Sigmoid colon (tissue), 7 donors: ENCODE measurements around the gene SERTM1. TPM values are rescaled to one million over a fixed set of nuclear protein-coding genes. Genes with fewer than 3 reads are reported as not detected.

Experiments used
- DNase-seq: peaks from one replicate; pipeline ENCODE4 v3.0.0-alpha.2; 2019
- H3K27ac ChIP-seq, 4 donors: fragments of 200-600 bp; sonication (generic); one replicate each; pipeline ENCODE4 v1.5.1; 2016 to 2019; ENCODE audit warnings: mild to moderate bottlenecking in 1 of 4
- H3K27me3 ChIP-seq, 3 donors: fragments of 200-600 bp; sonication (generic); one replicate each; pipeline ENCODE4 v1.5.1; 2019; ENCODE audit warnings: mild to moderate bottlenecking in 1 of 3
- H3K36me3 ChIP-seq, 4 donors: fragments of 200-600 bp; sonication (generic); one replicate each; pipeline ENCODE4 v1.5.1; 2016 to 2019
- H3K4me1 ChIP-seq, 4 donors: fragments of 200-600 bp; sonication (generic); one replicate each; pipeline ENCODE4 v1.5.1; 2017 to 2019
- H3K4me3 ChIP-seq, 4 donors: fragments of 200-600 bp; sonication (generic); one replicate each; pipeline ENCODE4 v1.5.1; 2017 to 2019; ENCODE audit warnings: mild to moderate bottlenecking in 2 of 4, moderate library complexity in 1 of 4
- H3K9me3 ChIP-seq, 4 donors: fragments of 200-600 bp in 3 of 4; sonication (generic) in 3 of 4; one replicate each; pipeline versions ENCODE4 v1.5.1 to v1.6.1; 2013 to 2019
- EP300 ChIP-seq, 4 donors: sonication (generic); formaldehyde crosslinking; IDR thresholded peaks; one replicate each; pipeline ENCODE4 v1.6.1; 2017; ENCODE audit warnings: antibody characterized with exemption in 4 of 4
- POLR2A ChIP-seq, 2 donors: fragments of 450-650 bp; IDR thresholded peaks; one replicate each; pipeline ENCODE4 v1.6.1; 2016; ENCODE audit warnings: antibody characterized with exemption in 2 of 2, mild to moderate bottlenecking in 2 of 2, moderate library complexity in 2 of 2
- POLR2AphosphoS5 ChIP-seq, 4 donors: sonication (generic); formaldehyde crosslinking; IDR thresholded peaks; one replicate each; pipeline ENCODE4 v1.6.1; 2017; ENCODE audit warnings: antibody characterized with exemption in 4 of 4
- WGBS, 2 donors: extraction: QIAGEN DNeasy Blood & Tissue Kit; methylation state at CpG; one replicate each; pipeline ENCODE4 v1.1.7; 2013; 5-methylcytosine and 5-hydroxymethylcytosine counted together
- intact Hi-C: fragments of 100-400 bp; cut with DNase I; formaldehyde crosslinking; loops from one replicate; pipeline ENCODE4 v1.15.1; 2023
- polyA plus RNA-seq, 3 donors: library from polyadenylated mRNA; stranded (reverse); fragments of 200-250 nt; gene quantifications; one replicate each; pipeline ENCODE4 v1.2.3, GENCODE V29; 2013
- total RNA-seq, 4 donors: library from RNA; depleted of rRNA; stranded (reverse); fragments of >200 nt; gene quantifications; one replicate each; pipeline ENCODE4 v1.1.0, GENCODE V29; 2016
- TF ChIP-seq, protein P1 (sequence below), 4 experiments: fragments of 450-650 bp in 3 of 4; fragments of 200-600 bp in 1 of 4; IDR thresholded peaks; one replicate each; pipeline ENCODE4 v1.5.1; 2016 to 2019; ENCODE audit warnings: antibody characterized with exemption in 4 of 4, mild to moderate bottlenecking in 3 of 4, moderate library complexity in 2 of 4
- donor health status: healthy with polysubstance abuse.
- donor health status: Bipolar disorder and iron deficiency.
- donor health status: healthy.

The SERTM1 gene
- total and polyA plus RNA-seq, 7 donors: 0.13 to 1.7 (median 0.33) TPM; not detected in 2

DNA sequence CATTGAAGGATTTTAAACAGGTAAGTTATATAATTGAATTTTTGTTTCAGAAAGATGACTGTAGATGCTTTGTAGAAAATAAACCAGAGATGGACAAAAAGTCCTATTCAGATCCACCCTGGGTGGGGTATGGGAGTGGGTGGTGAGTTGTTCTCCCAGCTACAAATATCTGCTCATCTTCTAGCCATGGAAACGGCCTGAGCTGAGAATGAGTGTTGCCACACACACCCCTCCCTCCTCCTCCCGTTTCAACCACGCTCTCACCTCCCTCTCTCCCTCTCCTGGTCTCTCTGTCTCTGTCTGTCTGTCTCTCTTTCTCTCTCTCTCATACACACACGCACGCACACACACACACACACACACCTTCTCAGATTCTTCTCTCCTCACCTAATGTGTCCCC, 26.4 kb downstream of the SERTM1 start:
- Histone ChIP-seq H3K4me1 (no peaks in the 10 kb centered on the region), H3K27ac (no peak overlapping the region), H3K36me3 (no peaks in the 10 kb centered on the region), H3K9me3 (no peaks in the 10 kb centered on the region), H3K27me3 (no peaks in the 10 kb centered on the region), H3K4me3 (no peak overlapping the region)
- 69 to 79% methylated on average over 5 of the region's 5 CpGs for WGBS, 2 donors
- TF ChIP-seq POLR2AphosphoS5 (IDR thresholded peaks at IDR 0.05) (no peak), EP300 (IDR thresholded peaks at IDR 0.05) (no peak), POLR2A (IDR thresholded peaks at IDR 0.05) (no peak)
- TF ChIP-seq, protein P1, sequence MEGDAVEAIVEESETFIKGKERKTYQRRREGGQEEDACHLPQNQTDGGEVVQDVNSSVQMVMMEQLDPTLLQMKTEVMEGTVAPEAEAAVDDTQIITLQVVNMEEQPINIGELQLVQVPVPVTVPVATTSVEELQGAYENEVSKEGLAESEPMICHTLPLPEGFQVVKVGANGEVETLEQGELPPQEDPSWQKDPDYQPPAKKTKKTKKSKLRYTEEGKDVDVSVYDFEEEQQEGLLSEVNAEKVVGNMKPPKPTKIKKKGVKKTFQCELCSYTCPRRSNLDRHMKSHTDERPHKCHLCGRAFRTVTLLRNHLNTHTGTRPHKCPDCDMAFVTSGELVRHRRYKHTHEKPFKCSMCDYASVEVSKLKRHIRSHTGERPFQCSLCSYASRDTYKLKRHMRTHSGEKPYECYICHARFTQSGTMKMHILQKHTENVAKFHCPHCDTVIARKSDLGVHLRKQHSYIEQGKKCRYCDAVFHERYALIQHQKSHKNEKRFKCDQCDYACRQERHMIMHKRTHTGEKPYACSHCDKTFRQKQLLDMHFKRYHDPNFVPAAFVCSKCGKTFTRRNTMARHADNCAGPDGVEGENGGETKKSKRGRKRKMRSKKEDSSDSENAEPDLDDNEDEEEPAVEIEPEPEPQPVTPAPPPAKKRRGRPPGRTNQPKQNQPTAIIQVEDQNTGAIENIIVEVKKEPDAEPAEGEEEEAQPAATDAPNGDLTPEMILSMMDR (IDR thresholded peaks at IDR 0.05): no peak
- intact Hi-C loops: no loop called here
- DNase-seq: no peak

- no peaks in the 10 kb centered on the region for H3K27me3 ChIP-seq
- TF ChIP-seq EP300 (IDR thresholded peaks at IDR 0.05) (no peak), POLR2A (IDR thresholded peaks at IDR 0.05) (no peak), POLR2AphosphoS5 (IDR thresholded peaks at IDR 0.05) (no peak)
- TF ChIP-seq, protein P1 (IDR thresholded peaks at IDR 0.05): no peak
- H3K9me3 ChIP-seq: no peaks in the 10 kb centered on the region
- 82 to 94% methylated on average over 1 of the region's 1 CpG for WGBS, 2 donors
- no peaks in the 10 kb centered on the region for H3K36me3 ChIP-seq
- no peak overlapping the region for H3K4me3 ChIP-seq
- no peak for DNase-seq
- intact Hi-C loops: no loop called here
- no peaks in the 10 kb centered on the region for H3K4me1 ChIP-seq
- no peak overlapping the region for H3K27ac ChIP-seq
These were observed 32.9 kb downstream of the SERTM1 start for GRCh38 chr13:36706755-36707154.

- Histone ChIP-seq H3K36me3 (no peaks in the 10 kb centered on the region), H3K9me3 (no peaks in the 10 kb centered on the region), H3K27me3 (no peaks in the 10 kb centered on the region), H3K4me1 (no peaks in the 10 kb centered on the region), H3K27ac (no peak overlapping the region), H3K4me3 (no peak overlapping the region)
- no peak for TF ChIP-seq POLR2AphosphoS5 (IDR thresholded peaks at IDR 0.05)
- no peak for TF ChIP-seq POLR2A (IDR thresholded peaks at IDR 0.05)
- TF ChIP-seq, protein P1 (IDR thresholded peaks at IDR 0.05): no peak
- TF ChIP-seq EP300 (IDR thresholded peaks at IDR 0.05): no peak
- no peak for DNase-seq
- intact Hi-C loops: no loop called here
- 55 to 73% methylated on average over 1 of the region's 1 CpG for WGBS, 2 donors
These were observed 35.5 kb downstream of the SERTM1 start for GRCh38 chr13:36709136-36709890.

GRCh38 chr13:36710396-36710795, 36.6 kb downstream of the SERTM1 start:
- DNase-seq: no peak
- no peaks in the 10 kb centered on the region for H3K9me3 ChIP-seq
- no peak overlapping the region for H3K4me3 ChIP-seq
- H3K27ac ChIP-seq: no peak overlapping the region
- intact Hi-C loops: no loop called here
- TF ChIP-seq POLR2AphosphoS5 (IDR thresholded peaks at IDR 0.05): no peak
- no peak for TF ChIP-seq POLR2A (IDR thresholded peaks at IDR 0.05)
- TF ChIP-seq EP300 (IDR thresholded peaks at IDR 0.05): no peak
- TF ChIP-seq, protein P1 (IDR thresholded peaks at IDR 0.05): no peak
- no peaks in the 10 kb centered on the region for H3K27me3 ChIP-seq
- 78 to 89% methylated on average over 4 of the region's 4 CpGs for WGBS, 2 donors
- H3K4me1 ChIP-seq: no peaks in the 10 kb centered on the region
- H3K36me3 ChIP-seq: no peaks in the 10 kb centered on the region

- H3K9me3 ChIP-seq: no peaks in the 10 kb centered on the region
- H3K36me3 ChIP-seq: no peaks in the 10 kb centered on the region
- H3K27me3 ChIP-seq: no peaks in the 10 kb centered on the region
- no peak overlapping the region for H3K27ac ChIP-seq
- no peaks in the 10 kb centered on the region for H3K4me1 ChIP-seq
- no peak for TF ChIP-seq EP300 (IDR thresholded peaks at IDR 0.05)
- TF ChIP-seq, protein P1 (IDR thresholded peaks at IDR 0.05): no peak
- no peak for TF ChIP-seq POLR2A (IDR thresholded peaks at IDR 0.05)
- no peak for TF ChIP-seq POLR2AphosphoS5 (IDR thresholded peaks at IDR 0.05)
- intact Hi-C loops: no loop called here
- no peak overlapping the region for H3K4me3 ChIP-seq
- WGBS, 2 donors: 75 to 85% methylated on average over 3 of the region's 3 CpGs
- DNase-seq: no peak
These were observed 38.5 kb downstream of the SERTM1 start for GRCh38 chr13:36712290-36712689.
